GM21786 (cell line): ENCODE data around the gene CUX1.

Source experiments
- ATAC-seq: cut with Tn5 transposase; IDR thresholded peaks from one replicate; pipeline ENCODE4 v1.9.1; 2021; ENCODE audit not compliant: unreplicated experiment

The CUX1 gene

GRCh38 chr7:102253973-102254370 lies 436.5 kb downstream of the CUX1 start:
- no peak for ATAC-seq

- no peak for ATAC-seq
These were observed 437.1 kb downstream of the CUX1 start for GRCh38 chr7:102254521-102254920.

- no peak for ATAC-seq
These were observed 438.1 kb downstream of the CUX1 start for GRCh38 chr7:102255501-102255900.

- ATAC-seq: no peak
These were observed 438.5 kb downstream of the CUX1 start for GRCh38 chr7:102255916-102256315.

- ATAC-seq: no peak
These were observed 440.8 kb downstream of the CUX1 start for GRCh38 chr7:102258073-102258748.

- no peak for ATAC-seq
These were observed 441.3 kb downstream of the CUX1 start for GRCh38 chr7:102258749-102259107.

GRCh38 chr7:102260856-102261255 lies 443.4 kb downstream of the CUX1 start:
- no peak for ATAC-seq

GRCh38 chr7:102261451-102261850 lies 444.0 kb downstream of the CUX1 start:
- no peak for ATAC-seq

GRCh38 chr7:102262546-102262945 lies 445.1 kb downstream of the CUX1 start:
- ATAC-seq: no peak

GRCh38 chr7:102264367-102264891 lies 447.0 kb downstream of the CUX1 start:
- no peak for ATAC-seq

GRCh38 chr7:102266541-102266940 lies 449.1 kb downstream of the CUX1 start:
- ATAC-seq: no peak

GRCh38 chr7:102268635-102269034 lies 451.2 kb downstream of the CUX1 start:
- no peak for ATAC-seq

- ATAC-seq: no peak
These were observed 452.9 kb downstream of the CUX1 start for GRCh38 chr7:102270178-102270887.

GRCh38 chr7:102271158-102271798 lies 453.9 kb downstream of the CUX1 start:
- ATAC-seq: no peak

GRCh38 chr7:102272075-102272916 lies 454.9 kb downstream of the CUX1 start:
- ATAC-seq: no peak

GRCh38 chr7:102272917-102273748 lies 455.7 kb downstream of the CUX1 start:
- ATAC-seq: no peak

GRCh38 chr7:102273749-102274712 lies 456.6 kb downstream of the CUX1 start:
- no peak for ATAC-seq

- no peak for ATAC-seq
These were observed 457.8 kb downstream of the CUX1 start for GRCh38 chr7:102275123-102275703.

GRCh38 chr7:102277901-102278300 lies 460.5 kb downstream of the CUX1 start:
- ATAC-seq: no peak
